ENCODE data around the gene PDE5A.
"Not testable (repeated sequence)": the region's sequence is repeated elsewhere in the genome, so short reads cannot be mapped to it uniquely, and the experiment has no call there.

- not testable (repeated sequence) for TF ChIP-seq CTCF, POLR2A, EP300, POLR2AphosphoS5 (IDR thresholded peaks at IDR 0.05)
Observed at GRCh38 chr4:119636851-119637250, 8.2 kb upstream of the PDE5A start.
